ENCODE results near the gene USP30. TPM values are rescaled to one million over a fixed set of nuclear protein-coding genes. Genes with fewer than 3 reads are reported as not detected.

Gene USP30
- total and polyA plus RNA-seq, 3 experiments from 2014 or later = 7.3 to 12.6 (median 8.4) TPM

DNA sequence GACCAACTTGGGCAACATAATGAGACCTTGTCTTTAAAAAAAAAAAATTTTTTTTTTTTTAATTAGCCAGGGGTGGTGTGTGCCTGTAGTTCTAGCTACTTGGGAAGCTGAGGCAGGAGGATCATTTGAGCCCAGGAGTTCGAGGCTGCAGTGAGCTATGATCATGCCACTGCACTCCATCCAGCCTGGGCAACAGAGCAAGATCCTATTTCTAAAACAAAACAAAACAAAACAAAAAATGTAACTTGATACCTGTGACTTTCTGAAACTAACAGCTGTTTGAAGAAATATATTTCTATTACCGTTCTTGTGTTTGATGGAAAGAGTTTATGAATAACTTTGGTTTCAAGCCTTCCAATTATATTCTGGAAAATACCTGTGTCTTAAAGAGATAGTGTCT lies 62.3 kb downstream of the USP30 start:
- no peaks in the 10 kb centered on the region for H3K4me1 ChIP-seq (ENCODE audit: insufficient read depth, low read length)
- H3K36me3 Mint-ChIP-seq = peaks cover 0 to 10% (median 3%) of the 10 kb centered on the region in 3 donors
- no peak overlapping the region for H3K4me3 Mint-ChIP-seq
- H3K27ac ChIP-seq (ENCODE audit: low read depth, low read length) = no peak overlapping the region
- H3K9me3 Mint-ChIP-seq = no peaks in the 10 kb centered on the region
- H3K27ac Mint-ChIP-seq = peak overlapping the region in 1 of 8 donors; percentile 27
- no peak for DNase-seq
- H3K36me3 ChIP-seq (ENCODE audit: insufficient read depth, low read length) = no peaks in the 10 kb centered on the region
- no peaks in the 10 kb centered on the region for H3K27me3 ChIP-seq (ENCODE audit: insufficient read depth, low read length, poor library complexity, severe bottlenecking)
- ChIA-PET CTCF (no interaction called here), POLR2A (no interaction called here)
- no peaks in the 10 kb centered on the region for H3K27me3 Mint-ChIP-seq
- H3K9me3 ChIP-seq (ENCODE audit: low read length) = no peaks in the 10 kb centered on the region
- peaks cover 0 to 40% (median 14%) of the 10 kb centered on the region in 3 donors for H3K4me1 Mint-ChIP-seq
- H3K4me3 ChIP-seq (ENCODE audit: low read length) = no peak overlapping the region

DNA sequence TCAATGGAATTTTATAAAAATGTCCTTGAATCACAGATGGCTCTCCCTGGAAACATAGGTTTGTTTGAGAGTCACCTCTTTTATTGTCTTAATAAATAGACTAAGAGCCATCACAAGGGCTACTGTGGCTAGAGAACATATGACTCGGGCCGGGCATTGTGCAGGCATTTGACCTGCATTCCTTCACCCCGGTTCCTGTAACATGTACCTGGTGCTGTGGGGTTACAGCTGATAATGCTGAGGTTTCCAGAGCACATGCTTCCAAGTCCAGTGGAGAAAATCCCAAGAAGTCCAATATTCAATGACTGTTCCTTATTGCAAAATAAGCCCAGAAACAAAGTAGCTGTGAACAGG lies 63.0 kb downstream of the USP30 start:
- H3K27ac Mint-ChIP-seq = peak overlapping the region in 1 of 8 donors; percentile 43
- CTCF ChIA-PET = no interaction called here

DNA sequence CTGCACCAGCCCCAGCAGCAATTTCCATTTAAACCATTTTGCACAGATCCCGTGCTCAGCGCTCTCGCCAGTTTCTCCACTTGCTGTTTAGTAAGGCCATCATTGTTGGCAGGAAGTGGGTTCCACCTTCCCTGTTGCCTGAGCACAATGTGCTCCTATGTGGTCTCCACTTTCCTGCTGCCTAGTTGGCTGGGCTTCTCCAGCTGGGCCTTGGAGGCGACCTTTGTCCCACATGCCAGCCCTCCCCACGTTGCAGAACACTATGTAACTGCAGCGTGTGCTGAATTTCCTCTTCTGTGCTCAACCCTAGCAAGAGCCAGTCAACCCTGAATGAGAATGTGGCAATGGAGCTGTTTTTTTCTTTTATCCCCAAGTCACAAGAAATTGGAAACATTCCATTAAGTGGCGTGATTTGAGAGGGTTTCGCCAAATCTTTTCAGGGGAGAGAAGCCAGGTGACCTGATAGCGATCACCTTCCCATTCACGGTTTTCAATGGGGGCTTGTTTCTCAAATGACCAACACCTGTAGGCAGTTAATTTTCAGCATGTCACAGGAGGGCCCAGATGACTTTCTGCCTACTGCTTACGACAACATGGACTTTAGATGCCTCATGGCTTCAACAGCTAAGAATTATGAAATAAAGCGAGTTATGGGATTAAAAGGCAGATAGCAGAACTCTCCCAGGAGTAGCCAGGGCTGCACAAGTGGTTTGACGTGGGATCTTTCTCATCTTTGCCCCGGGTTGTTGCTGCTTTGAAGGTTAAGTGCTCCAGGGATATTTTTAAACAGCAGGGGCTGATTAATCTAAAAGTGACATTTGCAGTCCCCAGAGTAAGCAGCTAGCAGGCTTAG lies 63.6 kb downstream of the USP30 start, which contains the start of gene ACACB:
ACACB (plus strand) TSS at position 830 of the 853 bp plus-strand sequence. CDS start 22,819 bp downstream, outside the sequence.
- CTCF ChIA-PET = no interaction called here
- peaks cover 0 to 40% (median 14%) of the 10 kb centered on the region in 3 donors for H3K4me1 Mint-ChIP-seq

More for the DNA sequence above, 63.0 kb downstream of the USP30 start:
- H3K27me3 Mint-ChIP-seq = no peaks in the 10 kb centered on the region
- H3K4me3 Mint-ChIP-seq = no peak overlapping the region
- H3K27me3 ChIP-seq (ENCODE audit: insufficient read depth, low read length, poor library complexity, severe bottlenecking) = no peaks in the 10 kb centered on the region
- no peak overlapping the region for H3K27ac ChIP-seq (ENCODE audit: low read depth, low read length)
- H3K36me3 Mint-ChIP-seq = peaks cover 0 to 4% (median 2%) of the 10 kb centered on the region in 3 donors
- H3K4me3 ChIP-seq (ENCODE audit: low read length) = no peak overlapping the region
- DNase-seq = no peak
- no peaks in the 10 kb centered on the region for H3K9me3 ChIP-seq (ENCODE audit: low read length)
- H3K36me3 ChIP-seq (ENCODE audit: insufficient read depth, low read length) = no peaks in the 10 kb centered on the region
- H3K9me3 Mint-ChIP-seq = no peaks in the 10 kb centered on the region
- peaks cover 0 to 40% (median 14%) of the 10 kb centered on the region in 3 donors for H3K4me1 Mint-ChIP-seq
- H3K4me1 ChIP-seq (ENCODE audit: insufficient read depth, low read length) = no peaks in the 10 kb centered on the region
- POLR2A ChIA-PET = no interaction called here

GRCh38 chr12:109116611-109116949 lies 64.2 kb downstream of the USP30 start:
- POLR2A ChIA-PET = no interaction called here
- Mint-ChIP-seq H3K4me1 (peaks cover 0 to 40% (median 14%) of the 10 kb centered on the region in 3 donors), H3K36me3 (peaks cover 0 to 2% (median 0%) of the 10 kb centered on the region in 3 donors), H3K9me3 (no peaks in the 10 kb centered on the region), H3K27me3 (no peaks in the 10 kb centered on the region), H3K27ac (no peak overlapping the region), H3K4me3 (no peak overlapping the region)
- Histone ChIP-seq H3K27me3 (ENCODE audit: insufficient read depth, low read length, poor library complexity, severe bottlenecking) (no peaks in the 10 kb centered on the region), H3K9me3 (ENCODE audit: low read length) (no peaks in the 10 kb centered on the region), H3K4me3 (ENCODE audit: low read length) (no peak overlapping the region), H3K4me1 (ENCODE audit: insufficient read depth, low read length) (no peaks in the 10 kb centered on the region), H3K36me3 (ENCODE audit: insufficient read depth, low read length) (no peaks in the 10 kb centered on the region), H3K27ac (ENCODE audit: low read depth, low read length) (no peak overlapping the region)
- DNase-seq = no peak
- CTCF ChIA-PET = no interaction called here

More for the DNA sequence above, 63.6 kb downstream of the USP30 start, which contains the start of gene ACACB:
- Histone ChIP-seq H3K4me3 (ENCODE audit: low read length) (no peak within 1 kb of the TSS), H3K27ac (ENCODE audit: low read depth, low read length) (no peak within 1 kb of the TSS), H3K27me3 (ENCODE audit: insufficient read depth, low read length, poor library complexity, severe bottlenecking) (no peaks in the 10 kb centered on the region), H3K9me3 (ENCODE audit: low read length) (no peaks in the 10 kb centered on the region), H3K36me3 (ENCODE audit: insufficient read depth, low read length) (no peaks in the 10 kb centered on the region), H3K4me1 (ENCODE audit: insufficient read depth, low read length) (no peaks in the 10 kb centered on the region)
- no peak for DNase-seq
- POLR2A ChIA-PET = no interaction called here
- Mint-ChIP-seq H3K27ac (peak within 1 kb of the TSS in 2 of 8 donors; percentile 16 to 81), H3K36me3 (peaks cover 0 to 2% (median 0%) of the 10 kb centered on the region in 3 donors), H3K9me3 (no peaks in the 10 kb centered on the region), H3K27me3 (no peaks in the 10 kb centered on the region), H3K4me3 (no peak within 1 kb of the TSS)

GRCh38 chr12:109120095-109120494 lies 67.7 kb downstream of the USP30 start:
- Mint-ChIP-seq H3K27me3 (peaks cover 0 to 2% of the 10 kb centered on the region in 2 donors), H3K4me3 (no peak overlapping the region), H3K4me1 (peaks cover 0 to 13% (median 2%) of the 10 kb centered on the region in 3 donors), H3K9me3 (no peaks in the 10 kb centered on the region), H3K27ac (no peak overlapping the region), H3K36me3 (peaks cover 0 to 2% (median 0%) of the 10 kb centered on the region in 3 donors)
- no peak overlapping the region for H3K27ac ChIP-seq (ENCODE audit: low read depth, low read length)
- no peak overlapping the region for H3K4me3 ChIP-seq (ENCODE audit: low read length)
- no peaks in the 10 kb centered on the region for H3K4me1 ChIP-seq (ENCODE audit: insufficient read depth, low read length)
- no peaks in the 10 kb centered on the region for H3K9me3 ChIP-seq (ENCODE audit: low read length)
- ChIA-PET CTCF (interaction anchor here (0.6 to 1.6 kb wide), 2 partner anchors 8 to 80 kb away, joined by 3 to 7 read pairs; no protein-coding TSS in a partner anchor), POLR2A (interaction anchor here (0.5 kb wide), 1 partner anchor 801 kb away, joined by 6 read pairs; no protein-coding TSS in a partner anchor)
- no peaks in the 10 kb centered on the region for H3K36me3 ChIP-seq (ENCODE audit: insufficient read depth, low read length)
- DNase-seq = no peak
- H3K27me3 ChIP-seq (ENCODE audit: insufficient read depth, low read length, poor library complexity, severe bottlenecking) = no peaks in the 10 kb centered on the region

DNA sequence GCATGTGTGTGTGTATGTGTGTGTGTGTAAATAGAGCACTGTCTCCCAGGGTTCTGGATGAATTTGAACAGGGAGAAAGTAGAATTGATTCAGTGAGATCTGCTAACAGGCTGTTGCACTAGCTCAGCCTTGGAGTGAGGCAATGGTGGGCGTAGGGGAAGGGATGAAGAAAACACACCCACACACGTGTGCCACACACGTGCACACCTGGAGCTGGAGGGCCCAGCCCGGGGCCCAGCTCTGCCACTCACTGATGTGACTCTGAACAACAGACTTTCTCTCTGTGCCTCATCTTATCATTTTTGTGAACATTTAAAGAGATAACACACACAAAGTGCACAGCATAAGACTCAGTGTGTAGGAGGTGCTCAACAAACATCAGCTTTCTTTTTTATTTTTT lies 68.2 kb downstream of the USP30 start:
- Mint-ChIP-seq H3K27me3 (peaks cover 0 to 2% of the 10 kb centered on the region in 2 donors), H3K36me3 (peaks cover 0 to 2% (median 0%) of the 10 kb centered on the region in 3 donors), H3K9me3 (no peaks in the 10 kb centered on the region), H3K27ac (no peak overlapping the region), H3K4me3 (no peak overlapping the region), H3K4me1 (peaks cover 0 to 10% (median 1%) of the 10 kb centered on the region in 3 donors)
- Histone ChIP-seq H3K36me3 (ENCODE audit: insufficient read depth, low read length) (no peaks in the 10 kb centered on the region), H3K4me1 (ENCODE audit: insufficient read depth, low read length) (no peaks in the 10 kb centered on the region), H3K27ac (ENCODE audit: low read depth, low read length) (no peak overlapping the region), H3K27me3 (ENCODE audit: insufficient read depth, low read length, poor library complexity, severe bottlenecking) (no peaks in the 10 kb centered on the region), H3K4me3 (ENCODE audit: low read length) (no peak overlapping the region), H3K9me3 (ENCODE audit: low read length) (no peaks in the 10 kb centered on the region)
- no peak for DNase-seq
- ChIA-PET CTCF (interaction anchor here (0.6 to 1.6 kb wide), 3 partner anchors 9 to 79 kb away, joined by 3 to 7 read pairs (median 3); no protein-coding TSS in a partner anchor), POLR2A (interaction anchor here (0.5 kb wide), 1 partner anchor 801 kb away, joined by 6 read pairs; no protein-coding TSS in a partner anchor)

- POLR2A ChIA-PET = no interaction called here
- Mint-ChIP-seq H3K27me3 (peaks cover 0 to 2% of the 10 kb centered on the region in 2 donors), H3K4me3 (no peak overlapping the region), H3K4me1 (peaks cover 0 to 2% (median 0%) of the 10 kb centered on the region in 3 donors), H3K27ac (peak overlapping the region in 1 of 8 donors; percentile 33), H3K9me3 (no peaks in the 10 kb centered on the region), H3K36me3 (peaks cover 0 to 2% (median 0%) of the 10 kb centered on the region in 3 donors)
- Histone ChIP-seq H3K4me3 (ENCODE audit: low read length) (no peak overlapping the region), H3K36me3 (ENCODE audit: insufficient read depth, low read length) (no peaks in the 10 kb centered on the region), H3K27ac (ENCODE audit: low read depth, low read length) (no peak overlapping the region), H3K4me1 (ENCODE audit: insufficient read depth, low read length) (no peaks in the 10 kb centered on the region), H3K9me3 (ENCODE audit: low read length) (no peaks in the 10 kb centered on the region), H3K27me3 (ENCODE audit: insufficient read depth, low read length, poor library complexity, severe bottlenecking) (no peaks in the 10 kb centered on the region)
- DNase-seq = no peak
- CTCF ChIA-PET = interaction anchor here (1.6 kb wide), 1 partner anchor 9 kb away, joined by 7 read pairs; no protein-coding TSS in a partner anchor
These were observed 69.0 kb downstream of the USP30 start for GRCh38 chr12:109121346-109121880.
